GM04503 (cell line): ENCODE measurements around the gene APOE.
"Not testable (repeated sequence)": the region's sequence is repeated elsewhere in the genome, so short reads cannot be mapped to it uniquely, and the experiment has no call there.

Experiments used
- DNase-seq: peaks from one replicate; pipeline ENCODE4 v3.0.0-alpha.2; 2012; ENCODE audit warnings: low read depth

APOE gene

GRCh38 chr19:44884566-44884965, 21.0 kb upstream of the APOE start:
- no peak for DNase-seq

GRCh38 chr19:44886141-44886540, 19.5 kb upstream of the APOE start:
- no peak for DNase-seq

- DNase-seq: no peak
These were observed 17.9 kb upstream of the APOE start for GRCh38 chr19:44887648-44888047.

GRCh38 chr19:44888335-44888734, 17.3 kb upstream of the APOE start:
- DNase-seq: not testable (repeated sequence)

- DNase-seq: no peak
These were observed 15.7 kb upstream of the APOE start for GRCh38 chr19:44889830-44890365.

- peak; percentile 99 for DNase-seq
These were observed 15.1 kb upstream of the APOE start for GRCh38 chr19:44890366-44891015.

- DNase-seq: no peak
These were observed 14.3 kb upstream of the APOE start, which contains the start of gene TOMM40 for GRCh38 chr19:44891016-44891882. Gene TOMM40 (plus strand): TSS chr19:44891254. CDS start chr19:44891416, 162 bp downstream.

GRCh38 chr19:44892932-44893331, 12.7 kb upstream of the APOE start:
- DNase-seq: no peak

GRCh38 chr19:44893332-44894051, 12.1 kb upstream of the APOE start:
- DNase-seq: no peak

- no peak for DNase-seq
These were observed 11.6 kb upstream of the APOE start for GRCh38 chr19:44894052-44894400.

GRCh38 chr19:44894946-44895345, 10.7 kb upstream of the APOE start:
- no peak for DNase-seq

- DNase-seq: no peak
These were observed 7.8 kb upstream of the APOE start for GRCh38 chr19:44897835-44898234.

GRCh38 chr19:44900328-44901244, 5.0 kb upstream of the APOE start:
- DNase-seq: no peak

GRCh38 chr19:44903216-44903601, 2.4 kb upstream of the APOE start:
- DNase-seq: no peak

- no peak for DNase-seq
These were observed 1.8 kb upstream of the APOE start for GRCh38 chr19:44903602-44904425.

- DNase-seq: no peak
These were observed 1.1 kb upstream of the APOE start for GRCh38 chr19:44904426-44904994.

GRCh38 chr19:44907613-44908012, 2.0 kb downstream of the APOE start:
- DNase-seq: no peak

GRCh38 chr19:44908074-44908835, 2.7 kb downstream of the APOE start:
- no peak for DNase-seq

- no peak for DNase-seq
These were observed 3.3 kb downstream of the APOE start for GRCh38 chr19:44908836-44909261.
